Head of caudate nucleus (tissue), 42 donors: ENCODE results near the gene CRAT.
"Not testable (repeated sequence)": the region's sequence is repeated elsewhere in the genome, so short reads cannot be mapped to it uniquely, and the experiment has no call there.

Experiments
- DNase-seq, 42 donors: peaks; one replicate each; pipeline versions ENCODE4 v3.0.0 to v3.0.0-alpha.2; 2020 to 2021; ENCODE audit warnings: mixed read lengths in 7 of 42
- intact Hi-C: fragments of 100-400 bp; cut with DNase I; formaldehyde crosslinking; loops from one replicate; pipeline ENCODE4 v1.15.0; 2022

CRAT gene

DNA sequence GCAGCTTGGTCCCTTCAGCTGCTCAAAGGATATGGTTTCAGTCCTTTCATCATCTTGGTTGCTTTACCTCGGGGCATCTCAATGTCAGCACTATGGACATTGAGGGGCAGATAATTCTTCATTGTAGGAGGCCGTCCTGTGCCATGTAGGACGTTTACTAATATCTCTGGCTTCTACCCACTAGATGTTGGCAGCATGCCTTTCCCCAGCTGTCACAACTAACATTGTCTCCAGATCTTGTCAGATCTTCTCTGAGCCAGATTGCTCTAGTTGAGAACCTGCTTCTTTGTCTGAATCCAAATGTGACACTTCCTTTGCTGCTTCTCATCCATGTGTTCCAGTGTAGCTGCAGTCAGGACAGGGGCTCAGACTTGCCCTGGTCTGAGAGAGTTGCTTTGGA lies 10.9 kb upstream of the CRAT start:
- intact Hi-C loops = no loop called here
- peak in 28 of 42 donors; percentile 35 to 84 (median 62) for DNase-seq

DNA sequence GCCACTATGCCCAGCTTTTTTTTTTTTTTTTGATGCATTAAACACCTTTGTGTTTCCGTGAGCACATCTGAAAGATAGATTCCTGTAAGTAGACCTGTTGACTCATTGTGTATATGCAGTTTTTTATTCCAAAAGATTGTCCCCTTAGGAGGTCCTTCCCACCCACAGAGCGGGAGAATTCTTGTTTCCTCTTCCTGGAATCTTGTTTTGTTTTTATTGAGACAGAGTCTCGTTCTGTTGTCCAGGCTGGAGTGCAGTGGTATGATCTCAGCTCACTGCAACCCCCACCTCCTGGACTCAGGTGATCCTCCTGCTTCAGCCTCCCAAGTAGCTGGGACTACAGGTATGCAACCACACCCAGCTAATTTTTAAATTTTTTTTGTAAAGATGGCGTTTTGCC lies 8.2 kb upstream of the CRAT start:
- intact Hi-C loops = no loop called here
- no peak for DNase-seq

DNA sequence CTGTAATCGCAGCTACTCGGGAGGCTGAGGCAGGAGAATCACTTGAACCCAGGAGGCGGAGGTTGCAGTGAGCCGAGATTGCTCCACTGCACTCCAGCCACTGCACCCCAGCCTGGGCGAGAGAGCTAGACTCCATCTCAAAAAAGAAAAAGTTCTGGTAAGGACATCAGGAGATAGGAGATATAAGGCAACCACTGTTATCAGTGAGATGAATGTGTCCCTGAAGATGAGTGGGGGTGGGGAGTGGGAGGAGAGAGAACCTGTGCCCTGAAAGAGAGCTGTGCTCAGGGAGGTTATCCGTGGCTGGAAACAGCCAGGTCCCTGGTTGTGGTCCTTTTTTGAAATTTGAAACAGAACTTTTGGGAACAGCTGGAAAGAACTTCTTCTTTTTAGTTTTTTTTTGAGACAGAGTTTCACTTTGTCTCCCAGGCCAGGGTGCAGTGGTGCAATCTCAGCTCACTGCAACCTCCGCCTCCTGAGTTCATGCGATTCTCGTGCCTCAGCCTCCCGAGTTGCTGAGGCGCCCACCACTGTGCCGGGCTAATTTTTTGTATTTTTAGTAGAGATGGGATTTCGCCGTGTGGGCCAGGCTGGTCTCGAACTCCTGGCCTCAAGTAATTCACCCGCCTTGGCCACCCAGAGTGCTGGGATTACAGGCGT lies 3.2 kb upstream of the CRAT start:
- intact Hi-C loops = no loop called here
- DNase-seq = peak in 3 of 42 donors; percentile 24 to 57 (median 42)

DNA sequence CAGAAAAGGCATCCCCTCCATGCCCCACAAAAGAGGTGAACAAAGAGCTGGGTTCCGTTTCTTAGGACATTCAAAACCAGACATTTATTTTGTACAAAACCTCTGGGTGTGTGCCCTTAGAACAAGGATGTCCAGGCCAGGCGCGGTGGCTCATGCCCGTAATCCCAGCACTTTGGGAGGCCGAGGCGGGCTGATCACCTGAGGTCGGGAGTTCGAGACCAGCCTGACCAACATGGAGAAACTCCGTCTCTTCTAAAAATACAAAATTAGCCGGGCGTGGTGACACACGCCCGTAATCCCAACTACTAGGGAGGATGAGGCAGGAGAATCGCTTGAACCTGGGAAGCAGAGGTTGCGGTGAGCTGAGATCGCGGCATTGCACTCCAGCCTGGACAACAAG lies 1.9 kb upstream of the CRAT start:
- DNase-seq, intact Hi-C loops: not testable (repeated sequence)

DNA sequence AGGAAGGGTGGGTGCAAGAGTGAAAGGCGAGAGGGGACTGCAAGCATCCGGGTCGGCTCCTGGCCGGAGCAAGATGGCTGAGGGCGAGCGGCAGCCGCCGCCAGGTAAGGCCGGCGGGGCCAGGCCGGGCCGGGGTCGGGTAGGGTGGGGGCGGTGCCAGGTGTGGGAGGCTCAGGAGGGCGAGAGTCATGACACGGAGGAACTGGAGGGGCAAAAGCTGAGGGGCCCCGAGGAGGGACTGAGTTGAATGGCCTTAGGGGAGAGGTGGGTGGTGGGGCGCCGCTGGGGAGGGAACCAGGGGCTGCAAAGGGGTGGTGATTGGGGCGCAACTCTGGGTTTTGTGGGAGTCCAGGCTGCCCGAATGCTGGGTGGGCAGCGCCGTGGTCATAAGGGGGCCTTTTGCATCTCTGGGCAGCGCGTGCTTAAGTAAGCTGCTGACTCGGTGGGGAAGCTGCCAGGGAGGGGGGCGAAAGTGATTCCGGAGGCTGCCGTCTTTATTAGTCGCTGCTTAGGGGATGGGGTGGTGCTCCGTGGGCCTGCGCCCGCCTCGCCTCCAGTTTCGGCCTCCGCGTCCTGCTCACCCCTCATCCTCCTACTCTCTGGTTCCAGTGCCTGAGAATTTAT lies 1.0 kb upstream of the CRAT start:
- intact Hi-C loops = no loop called here
- peak in 37 of 42 donors; percentile 10 to 71 (median 41) for DNase-seq

DNA sequence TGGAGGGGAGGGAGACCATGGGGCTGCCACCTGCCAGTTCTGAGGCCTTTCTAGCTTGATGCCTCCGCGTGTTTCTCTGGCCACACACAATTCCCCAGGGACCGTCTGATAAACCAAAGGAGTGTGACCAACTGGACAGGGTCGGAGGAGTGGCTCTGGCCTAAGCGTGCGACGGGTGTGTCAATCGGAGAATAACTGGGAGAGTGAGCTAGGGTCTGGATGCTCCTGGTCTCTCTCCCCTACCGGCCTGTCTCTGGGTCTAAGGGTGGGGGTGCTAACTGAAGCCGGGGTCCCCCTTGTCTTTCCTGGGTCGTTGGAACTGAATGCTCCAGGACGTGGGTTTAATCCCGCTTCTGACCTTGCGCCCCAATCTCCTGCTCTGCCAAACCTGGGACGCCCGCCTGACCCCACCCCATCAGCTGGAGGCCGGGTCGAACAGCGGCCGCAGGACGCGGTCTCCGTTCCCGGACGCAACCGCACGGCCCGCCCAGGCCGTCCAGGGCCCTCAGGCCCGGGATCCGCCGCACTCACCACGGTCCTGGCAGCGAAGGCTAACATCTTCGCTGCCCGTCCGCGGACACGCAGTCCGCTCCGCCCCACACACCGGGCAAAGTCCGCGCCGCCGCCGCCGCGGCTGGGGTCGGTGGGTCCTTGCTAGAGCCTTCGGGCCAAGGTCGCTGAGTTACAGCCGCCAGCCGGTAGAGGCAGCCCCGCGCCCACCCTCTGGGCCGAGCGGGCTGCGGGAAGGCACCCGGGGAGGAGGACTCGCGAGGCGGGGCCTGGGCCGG lies 447 bp downstream of the CRAT start:
- intact Hi-C loops = no loop called here
- peak in 9 of 42 donors; percentile 9 to 45 (median 24) for DNase-seq

DNA sequence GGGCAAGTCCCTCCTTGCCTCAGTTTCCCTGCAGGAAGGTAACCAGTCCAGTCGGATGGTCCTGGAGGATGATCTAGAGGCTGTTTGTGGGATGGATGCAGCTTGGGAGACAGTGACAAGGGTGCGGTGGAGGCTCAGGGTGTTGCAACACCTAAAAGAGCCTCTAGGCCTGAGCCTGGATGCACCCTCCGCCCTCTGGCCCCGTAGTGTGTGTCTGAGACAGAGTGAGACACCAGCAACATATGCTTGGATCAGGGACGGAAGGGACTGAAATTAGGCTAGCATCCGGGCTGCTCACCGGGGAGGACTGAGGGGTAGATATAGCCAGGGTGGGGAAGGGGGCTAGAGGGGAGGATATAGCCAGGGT lies 1.1 kb downstream of the CRAT start:
- DNase-seq = no peak
- intact Hi-C loops = no loop called here

DNA sequence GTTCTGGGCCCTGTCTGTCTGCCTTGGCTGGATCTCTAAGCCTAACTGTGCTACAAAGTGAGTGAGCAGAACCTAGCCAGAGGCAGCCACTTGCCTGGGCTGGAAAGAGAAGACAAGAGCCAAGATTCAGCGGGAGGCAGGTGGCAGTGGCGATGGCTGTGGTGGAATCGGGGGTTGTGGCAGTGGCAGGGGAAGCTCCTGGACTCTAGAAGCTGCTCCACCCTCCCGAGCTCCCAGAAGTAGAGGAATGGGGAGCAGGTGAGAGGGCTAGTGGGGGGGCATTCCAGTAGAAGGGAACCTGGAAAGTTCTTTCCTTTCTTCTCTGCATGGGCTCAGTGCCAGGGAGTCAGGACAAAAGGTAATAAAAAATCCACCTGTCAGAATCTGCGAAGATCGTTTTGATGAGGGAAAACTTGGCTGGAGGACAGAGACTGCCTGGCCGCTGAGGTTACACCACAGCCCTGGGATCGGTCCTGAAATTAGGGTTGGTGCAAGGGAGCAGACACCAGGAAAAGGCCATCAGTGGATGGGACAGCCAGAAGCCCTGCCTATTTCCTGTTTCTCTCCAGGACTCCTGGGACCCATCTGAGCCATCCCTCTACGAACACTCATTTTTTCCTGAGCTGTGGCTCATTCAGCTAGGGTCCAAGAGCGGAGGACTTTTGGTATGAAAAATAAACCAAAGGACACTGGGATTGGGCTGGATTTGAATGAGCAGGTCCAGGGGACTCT lies 1.6 kb downstream of the CRAT start:
- no peak for DNase-seq

DNA sequence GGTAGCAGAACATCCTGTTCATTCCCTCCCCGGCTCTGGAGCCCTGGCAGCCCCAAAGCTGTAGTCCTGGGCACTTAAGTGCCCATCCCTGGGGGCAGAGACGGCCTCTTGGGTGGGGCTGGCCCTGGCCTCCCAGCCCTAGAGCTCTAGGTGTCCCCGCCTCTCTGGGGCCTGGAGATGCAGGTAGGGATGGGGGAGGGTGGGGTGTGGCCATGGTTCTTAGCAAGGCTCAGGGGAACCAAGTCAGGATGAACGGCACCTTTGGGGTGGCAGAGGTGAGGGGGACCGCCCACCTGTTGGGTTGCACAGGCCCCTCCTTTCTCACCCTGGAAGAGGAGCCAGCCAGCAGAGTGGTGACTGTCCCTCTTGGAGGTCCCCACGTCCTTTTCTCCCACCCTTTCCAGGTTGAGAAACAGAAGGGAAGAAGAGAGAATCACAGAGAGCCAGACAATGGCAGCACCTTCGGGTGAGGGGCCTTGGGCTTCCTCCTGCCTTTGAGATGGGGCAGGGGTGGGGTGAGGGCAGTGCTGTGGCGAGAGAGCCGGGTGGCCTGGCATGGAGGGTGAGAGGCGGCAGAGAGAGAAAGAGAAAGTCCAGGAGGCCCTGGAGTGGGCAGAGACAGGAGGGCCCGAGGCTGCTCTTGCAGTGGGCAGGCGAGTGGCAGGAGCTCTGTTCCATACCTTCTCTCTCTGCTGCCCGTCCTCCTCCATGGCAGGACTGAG lies 2.3 kb downstream of the CRAT start:
- no peak for DNase-seq
- intact Hi-C loops = no loop called here

More for the DNA sequence above, 1.6 kb downstream of the CRAT start:
- intact Hi-C loops = no loop called here

DNA sequence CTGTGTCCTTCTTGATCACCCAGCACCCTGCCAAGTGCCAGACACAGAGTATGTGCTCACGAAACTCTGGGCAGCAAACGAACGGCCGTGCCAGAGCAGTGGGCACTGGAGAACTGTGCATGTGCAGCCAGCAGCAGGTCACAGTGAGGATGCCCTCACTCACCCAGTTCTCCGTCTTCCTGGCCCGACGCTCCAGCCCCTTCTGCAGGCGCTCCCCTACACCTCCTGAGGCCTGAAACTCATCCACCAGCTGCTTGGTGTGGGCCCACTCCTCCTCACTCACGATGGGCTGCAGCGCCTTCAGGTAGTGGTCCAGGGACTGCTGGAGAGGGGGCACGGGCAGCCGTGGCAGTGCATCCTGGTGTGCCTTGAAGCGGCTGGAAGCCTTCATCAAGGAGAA lies 2.9 kb downstream of the CRAT start:
- intact Hi-C loops = no loop called here

DNA sequence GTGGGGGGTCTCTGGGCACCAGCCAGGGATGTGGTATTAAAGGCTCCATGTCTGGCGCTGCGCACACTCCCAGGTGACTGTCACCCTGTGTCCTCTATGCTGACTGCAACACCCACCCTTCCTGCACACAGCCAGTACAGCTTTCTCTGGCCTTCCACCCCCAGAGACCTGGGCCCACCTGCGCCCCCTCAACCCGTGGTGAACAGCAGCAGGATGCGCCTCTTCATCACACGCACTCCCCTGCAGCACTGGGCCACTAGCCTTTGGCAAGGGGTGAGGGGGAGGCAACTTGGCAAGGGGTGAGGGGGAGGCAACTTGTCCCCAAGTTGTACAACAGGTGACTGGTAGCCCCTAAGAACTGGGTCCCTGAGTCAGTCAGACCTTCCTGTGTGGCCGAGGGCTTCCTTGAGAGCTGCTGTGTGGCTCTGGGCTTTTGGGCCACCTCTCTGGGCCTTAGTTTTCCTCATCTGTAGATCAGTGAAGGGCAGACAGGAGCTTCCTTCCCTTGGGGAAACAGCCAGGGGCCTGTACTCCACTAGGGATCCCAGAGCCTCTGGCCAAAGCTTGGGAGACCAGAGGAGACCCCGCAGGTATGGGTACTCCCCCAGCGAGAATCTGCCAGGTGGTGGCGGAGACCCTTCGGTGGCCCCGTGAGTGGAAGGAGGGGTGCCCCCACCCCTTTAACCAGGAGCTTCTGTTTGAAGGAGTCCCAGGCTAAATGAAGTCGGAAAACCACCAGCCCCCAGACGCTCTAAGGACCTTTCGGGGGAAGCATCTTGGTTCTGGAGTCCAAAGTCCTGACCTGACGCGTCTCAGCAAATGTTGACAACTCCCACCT lies 4.5 kb downstream of the CRAT start:
- intact Hi-C loops = no loop called here
- no peak for DNase-seq

More for the DNA sequence above, 2.9 kb downstream of the CRAT start:
- no peak for DNase-seq

DNA sequence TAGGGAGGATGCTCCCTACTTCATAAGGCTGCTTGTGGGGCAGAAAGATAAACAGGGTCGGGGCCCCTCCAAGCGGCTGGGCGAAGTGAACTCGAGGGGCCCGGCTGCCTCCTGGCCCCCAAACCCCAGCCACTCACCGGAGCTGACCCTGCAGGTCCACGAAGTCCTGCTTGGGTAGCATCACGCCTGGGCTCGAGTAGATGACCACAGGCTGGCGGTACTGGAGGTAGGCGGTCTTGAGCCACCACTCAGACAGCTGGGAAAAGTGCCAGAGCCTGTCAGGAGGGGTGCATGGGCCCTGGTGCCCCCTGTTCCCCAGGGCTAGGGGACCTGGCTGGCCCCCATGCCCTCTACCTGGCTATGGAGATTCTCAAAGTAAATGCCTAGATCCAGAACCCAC lies 6.5 kb downstream of the CRAT start:
- no peak for DNase-seq
- intact Hi-C loops = no loop called here

DNA sequence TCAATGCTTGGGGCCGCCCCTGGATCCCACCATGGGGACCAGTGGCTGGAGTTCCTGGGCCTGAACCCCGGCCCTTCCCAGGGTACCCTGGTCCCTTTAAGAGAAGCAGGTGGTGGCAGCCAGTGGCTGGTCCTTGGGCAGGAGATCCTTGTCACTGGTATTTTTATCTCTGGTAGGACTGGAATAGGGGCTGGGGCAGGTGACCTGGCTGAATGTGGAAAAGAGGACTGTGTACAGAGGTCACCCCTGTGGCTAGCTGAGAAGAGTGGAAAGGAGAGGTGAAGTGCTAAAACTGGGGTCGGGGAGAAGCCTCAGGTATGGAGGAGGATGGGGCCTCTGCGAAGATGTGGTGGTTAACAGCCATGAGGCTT lies 7.0 kb downstream of the CRAT start:
- intact Hi-C loops = loop anchor here (2.0 kb wide), 1 partner anchor 21 kb away; no protein-coding TSS in a partner anchor
- DNase-seq = no peak

DNA sequence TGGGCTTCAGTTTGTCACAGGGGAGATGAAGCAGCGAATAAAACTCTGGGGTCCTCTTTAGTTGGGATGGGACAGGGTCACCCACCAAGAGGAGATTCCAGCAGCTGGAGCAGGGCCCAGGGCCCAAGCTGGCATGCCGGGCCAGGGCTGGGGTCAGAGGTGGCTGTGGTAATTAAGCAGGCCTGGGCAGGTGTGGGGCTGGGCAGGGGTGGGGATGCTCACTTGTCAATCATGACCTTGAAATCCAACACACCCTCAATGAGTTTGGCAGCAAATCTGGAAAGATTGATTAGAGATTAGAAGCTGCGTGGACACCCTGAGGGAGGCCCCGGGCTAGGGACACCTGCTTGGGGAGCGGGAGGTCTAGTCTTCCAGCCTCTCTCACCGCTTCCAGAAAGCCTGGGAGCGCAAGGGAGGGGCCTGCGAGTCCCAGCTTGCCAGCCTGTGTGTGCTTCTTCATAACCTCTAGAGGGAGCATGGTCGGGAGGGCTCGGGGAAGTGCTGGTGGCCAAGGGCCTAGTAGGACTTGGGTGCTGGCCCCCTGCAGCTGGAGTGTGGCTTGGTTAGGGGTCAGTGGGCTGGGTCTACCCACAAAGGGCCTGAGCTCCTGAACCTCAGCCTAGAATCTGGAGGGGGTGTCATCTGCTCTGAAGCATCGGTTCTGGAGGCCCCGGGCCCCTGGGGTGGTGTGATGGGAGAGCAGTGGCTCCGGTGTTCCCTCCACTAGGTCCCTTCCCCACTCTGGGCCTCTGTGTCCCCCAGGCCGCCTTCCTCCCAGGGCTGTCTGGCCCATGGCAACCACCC lies 7.6 kb downstream of the CRAT start:
- intact Hi-C loops = loop anchor here (2.0 kb wide), 1 partner anchor 20 kb away; no protein-coding TSS in a partner anchor
- peak in 39 of 42 donors; percentile 22 to 80 (median 56) for DNase-seq

DNA sequence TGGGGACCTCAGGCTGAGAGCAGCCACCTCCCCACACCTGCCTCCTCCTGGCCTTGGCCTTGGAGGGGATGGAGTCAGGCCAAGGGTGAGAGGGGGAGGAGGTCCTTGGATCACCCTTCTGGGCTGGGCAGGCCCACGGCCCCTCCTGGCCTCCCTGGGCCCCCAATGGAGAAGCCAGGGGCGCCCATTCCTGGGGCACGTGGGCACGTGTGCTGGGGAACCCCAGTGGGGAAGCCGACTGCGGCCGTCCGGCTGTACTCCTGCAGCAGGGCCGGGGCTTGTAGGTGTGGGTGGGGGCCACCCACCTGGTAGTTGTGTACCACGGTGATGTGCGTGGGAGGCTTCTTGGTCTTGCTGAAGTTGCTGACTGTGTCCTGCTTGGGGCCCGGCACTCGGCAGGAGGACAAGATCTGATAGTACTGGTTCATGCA lies 8.5 kb downstream of the CRAT start:
- DNase-seq = no peak
- intact Hi-C loops = loop anchor here (2.0 kb wide), 1 partner anchor 19 kb away; no protein-coding TSS in a partner anchor

DNA sequence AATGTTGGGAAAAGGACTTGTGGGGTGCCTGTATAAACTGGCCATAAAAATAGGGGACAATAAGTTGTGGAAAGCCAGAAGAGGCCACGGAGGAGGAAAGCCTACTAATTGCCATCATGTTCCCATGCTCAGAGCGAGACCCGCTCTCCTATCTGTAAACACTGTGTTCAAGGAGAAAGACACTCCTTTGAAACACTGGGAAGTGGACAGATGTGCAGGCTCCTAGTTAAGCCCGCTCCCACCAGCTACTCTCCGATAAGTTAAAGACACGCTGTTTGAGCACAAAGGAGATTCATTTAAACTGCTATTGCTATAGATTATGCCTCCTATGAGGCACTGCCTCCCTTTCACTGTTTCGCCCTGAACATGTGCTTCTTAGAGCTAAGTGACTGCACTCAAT lies 9.3 kb downstream of the CRAT start:
- intact Hi-C loops = no loop called here
- no peak for DNase-seq
